ENCODE data around the gene FAM222B.

Gene FAM222B

DNA sequence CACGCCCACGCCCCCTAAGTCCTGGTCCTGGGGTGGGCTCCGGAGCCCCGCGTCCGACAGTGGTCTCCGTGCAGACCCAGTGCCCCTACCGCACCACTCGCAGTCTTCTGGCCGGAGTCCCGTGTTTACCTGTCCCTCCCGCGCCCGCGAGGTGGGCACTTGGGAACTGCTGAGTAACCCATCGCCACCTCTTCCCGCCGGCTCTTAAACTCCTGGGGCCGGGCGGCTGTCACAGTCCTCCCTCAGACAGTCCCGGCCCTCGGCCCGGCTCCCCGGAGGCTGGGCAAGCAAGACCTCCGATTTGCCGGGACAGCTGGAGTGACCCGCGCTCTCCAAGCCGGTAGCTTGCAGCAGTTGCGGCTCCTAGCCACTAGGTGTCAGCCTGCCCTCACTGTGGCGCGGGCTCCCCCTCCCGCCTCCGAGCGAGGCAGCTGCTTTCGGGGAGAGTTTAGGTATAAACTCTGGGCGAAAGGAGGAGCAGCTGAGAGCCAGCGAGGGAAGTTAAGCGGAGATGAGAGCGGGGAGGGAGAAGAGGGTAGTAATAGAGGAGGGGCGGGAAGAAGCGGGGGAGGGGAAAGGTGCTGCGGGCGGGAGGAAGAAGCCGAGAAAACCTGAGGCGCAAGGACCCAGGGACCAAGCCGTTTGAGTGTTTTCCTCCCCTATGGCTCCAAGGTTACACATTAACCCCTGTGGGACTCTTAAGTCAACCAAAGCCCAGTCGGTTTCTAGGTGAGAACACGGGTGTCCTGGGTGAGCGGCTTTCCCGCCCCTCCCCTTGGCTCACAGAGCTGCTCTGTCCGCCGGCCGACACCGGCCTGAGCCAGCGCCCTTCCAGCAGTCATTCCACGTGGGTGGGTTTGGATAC is 115.7 kb downstream of the FAM222B start:
- peak overlapping the region; percentile 82 for H3K4me3 ChIP-seq (ENCODE audit: low read depth, low read length)
- peak; percentile 97 for DNase-seq (ENCODE audit: low read depth)
- TF ChIP-seq, protein P1, sequence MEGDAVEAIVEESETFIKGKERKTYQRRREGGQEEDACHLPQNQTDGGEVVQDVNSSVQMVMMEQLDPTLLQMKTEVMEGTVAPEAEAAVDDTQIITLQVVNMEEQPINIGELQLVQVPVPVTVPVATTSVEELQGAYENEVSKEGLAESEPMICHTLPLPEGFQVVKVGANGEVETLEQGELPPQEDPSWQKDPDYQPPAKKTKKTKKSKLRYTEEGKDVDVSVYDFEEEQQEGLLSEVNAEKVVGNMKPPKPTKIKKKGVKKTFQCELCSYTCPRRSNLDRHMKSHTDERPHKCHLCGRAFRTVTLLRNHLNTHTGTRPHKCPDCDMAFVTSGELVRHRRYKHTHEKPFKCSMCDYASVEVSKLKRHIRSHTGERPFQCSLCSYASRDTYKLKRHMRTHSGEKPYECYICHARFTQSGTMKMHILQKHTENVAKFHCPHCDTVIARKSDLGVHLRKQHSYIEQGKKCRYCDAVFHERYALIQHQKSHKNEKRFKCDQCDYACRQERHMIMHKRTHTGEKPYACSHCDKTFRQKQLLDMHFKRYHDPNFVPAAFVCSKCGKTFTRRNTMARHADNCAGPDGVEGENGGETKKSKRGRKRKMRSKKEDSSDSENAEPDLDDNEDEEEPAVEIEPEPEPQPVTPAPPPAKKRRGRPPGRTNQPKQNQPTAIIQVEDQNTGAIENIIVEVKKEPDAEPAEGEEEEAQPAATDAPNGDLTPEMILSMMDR (IDR thresholded peaks at IDR 0.05; ENCODE audit: low read depth, low read length) = peak; percentile 98
- TF ChIP-seq POLR2A (IDR thresholded peaks at IDR 0.05; ENCODE audit: extremely low read depth, insufficient read length) (no peak), MYC (IDR thresholded peaks at IDR 0.05; ENCODE audit: low read depth, low read length) (peak; percentile 38; the same call in 1 of the 2 replicates)
- TF ChIP-seq, protein P2, sequence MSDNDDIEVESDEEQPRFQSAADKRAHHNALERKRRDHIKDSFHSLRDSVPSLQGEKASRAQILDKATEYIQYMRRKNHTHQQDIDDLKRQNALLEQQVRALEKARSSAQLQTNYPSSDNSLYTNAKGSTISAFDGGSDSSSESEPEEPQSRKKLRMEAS (IDR thresholded peaks at IDR 0.05; ENCODE audit: low read depth, low read length) = peak; percentile 31; the same call in 1 of the 2 replicates

DNA sequence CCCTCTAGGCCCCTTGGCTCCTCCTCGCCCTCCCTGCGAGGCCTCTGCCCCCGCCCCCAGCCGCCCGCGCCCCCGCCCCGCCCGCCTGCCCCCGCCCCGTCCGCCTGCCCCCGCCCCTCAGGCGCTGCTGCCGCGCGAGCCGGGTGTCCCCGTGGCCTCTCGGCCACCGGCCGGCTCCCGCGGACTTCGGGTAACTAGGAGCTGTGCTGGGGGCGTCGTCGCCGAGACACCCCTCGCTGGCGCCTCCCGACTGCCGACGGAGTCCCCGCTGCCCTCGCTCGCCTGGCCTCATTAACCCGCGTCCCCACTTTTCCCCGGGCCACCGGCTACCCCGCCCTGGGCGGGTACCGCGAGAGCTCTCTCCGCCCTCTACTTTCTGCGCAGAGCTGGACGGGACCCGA is 116.4 kb downstream of the FAM222B start, which contains the start of gene TLCD1:
Gene TLCD1, minus strand, starts transcription at position 8 of the 401 bp plus-strand sequence. CDS start 136 bp downstream, outside the sequence.
- peak within 1 kb of the TSS; percentile 82 for H3K4me3 ChIP-seq (ENCODE audit: low read depth, low read length)
- TF ChIP-seq, protein P1 (IDR thresholded peaks at IDR 0.05; ENCODE audit: low read depth, low read length) = no peak
- TF ChIP-seq, protein P2 (IDR thresholded peaks at IDR 0.05; ENCODE audit: low read depth, low read length) = no peak
- TF ChIP-seq POLR2A (IDR thresholded peaks at IDR 0.05; ENCODE audit: extremely low read depth, insufficient read length) = no peak
- no peak for TF ChIP-seq MYC (IDR thresholded peaks at IDR 0.05; ENCODE audit: low read depth, low read length)
- DNase-seq (ENCODE audit: low read depth) = peak; percentile 79

DNA sequence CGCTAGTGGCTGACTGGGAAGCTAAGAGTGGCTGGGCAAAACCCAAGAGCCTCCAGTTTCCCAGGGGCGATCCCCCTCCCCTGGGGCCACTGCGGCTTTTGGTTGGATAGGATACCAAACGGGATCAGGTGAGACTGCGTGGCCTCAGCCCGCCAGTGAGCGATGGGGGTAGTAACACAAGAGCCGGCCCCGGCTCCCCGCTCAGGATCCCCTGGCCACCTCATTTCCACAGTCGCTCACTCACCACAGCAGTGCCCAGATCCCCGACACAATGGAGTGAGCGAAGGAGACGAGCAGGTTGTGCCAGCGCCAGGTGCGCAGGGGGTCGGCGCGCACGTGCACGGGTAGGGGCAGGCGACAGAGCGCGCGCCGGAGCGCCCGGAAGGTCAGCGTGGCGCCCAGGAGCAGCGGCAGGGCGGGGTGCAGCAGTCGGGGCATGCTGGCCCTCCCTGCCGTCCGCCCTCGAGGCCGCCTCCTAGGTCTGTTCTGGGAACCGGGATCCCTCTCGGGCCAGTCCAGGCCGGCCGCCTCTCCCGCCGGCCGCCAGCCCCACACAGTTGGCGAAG is 116.8 kb downstream of the FAM222B start:
- TF ChIP-seq, protein P2 (IDR thresholded peaks at IDR 0.05; ENCODE audit: low read depth, low read length) = peak; percentile 96
- TF ChIP-seq, protein P1 (IDR thresholded peaks at IDR 0.05; ENCODE audit: low read depth, low read length) = no peak
- peak; percentile 81 for TF ChIP-seq POLR2A (IDR thresholded peaks at IDR 0.05; ENCODE audit: extremely low read depth, insufficient read length)
- peak; percentile 94 for TF ChIP-seq MYC (IDR thresholded peaks at IDR 0.05; ENCODE audit: low read depth, low read length)
- DNase-seq (ENCODE audit: low read depth) = peak; percentile 92
- peak overlapping the region; percentile 75 for H3K4me3 ChIP-seq (ENCODE audit: low read depth, low read length)

DNA sequence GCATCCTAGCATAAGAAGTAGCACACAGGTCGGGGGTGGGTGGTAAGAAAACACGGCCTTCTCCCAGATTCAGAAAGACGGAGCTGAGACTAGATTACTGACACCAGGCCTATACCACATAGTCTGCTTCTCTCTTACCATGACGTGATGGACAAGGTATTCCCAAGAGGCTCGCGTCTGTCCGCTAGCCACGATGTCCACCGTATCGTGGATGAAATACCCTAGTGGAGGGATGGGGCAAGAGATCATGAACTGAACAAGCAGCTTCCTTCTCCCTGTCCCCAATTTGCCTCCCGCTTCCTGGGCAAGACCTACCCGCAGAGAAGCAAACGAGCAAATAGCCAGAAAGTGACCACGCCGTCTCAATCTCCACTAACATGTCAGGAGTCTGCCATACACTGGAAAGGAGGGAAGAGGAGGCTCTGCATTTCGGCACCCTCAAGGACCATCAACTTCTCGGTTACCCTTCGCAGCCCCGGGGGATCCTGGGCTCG is 117.4 kb downstream of the FAM222B start:
- peak; percentile 88 for DNase-seq (ENCODE audit: low read depth)

More for the DNA sequence above, 117.4 kb downstream of the FAM222B start:
- TF ChIP-seq POLR2A (IDR thresholded peaks at IDR 0.05; ENCODE audit: extremely low read depth, insufficient read length) (peak; percentile 47), MYC (IDR thresholded peaks at IDR 0.05; ENCODE audit: low read depth, low read length) (no peak)
- TF ChIP-seq, protein P2 (IDR thresholded peaks at IDR 0.05; ENCODE audit: low read depth, low read length) = no peak
- TF ChIP-seq, protein P1 (IDR thresholded peaks at IDR 0.05; ENCODE audit: low read depth, low read length) = peak; percentile 6
- H3K4me3 ChIP-seq (ENCODE audit: low read depth, low read length) = peak overlapping the region; percentile 75
